ENCODE data around the gene APLP2.

The APLP2 gene

GRCh38 chr11:130180896-130181294 is 111.2 kb downstream of the APLP2 start:
- no peak overlapping the region for H3K9ac ChIP-seq (ENCODE audit: insufficient read length)
- no peak for TF ChIP-seq EZH2 (IDR thresholded peaks at IDR 0.05)
- no peak for TF ChIP-seq POLR2AphosphoS5 (IDR thresholded peaks at IDR 0.05; ENCODE audit: borderline replicate concordance, low read depth, low read length)
- no peak for TF ChIP-seq FOXP2 (optimal IDR thresholded peaks at IDR 0.05; ENCODE audit: control extremely low read depth, extremely low read length, insufficient read depth)
- H3K36me3 ChIP-seq (ENCODE audit: insufficient read depth, low read length), result no peaks in the 10 kb centered on the region
- no peaks in the 10 kb centered on the region for H3K9me3 ChIP-seq (ENCODE audit: low read depth, low read length)
- H3K27ac ChIP-seq, result no peak overlapping the region
- DNase-seq (ENCODE audit: low read depth, low spot score), result no peak
- no peak overlapping the region for H3K4me3 ChIP-seq

- no peak overlapping the region for H3K4me3 ChIP-seq
- no peaks in the 10 kb centered on the region for H3K36me3 ChIP-seq (ENCODE audit: insufficient read depth, low read length)
- no peak overlapping the region for H3K9ac ChIP-seq (ENCODE audit: insufficient read length)
- no peaks in the 10 kb centered on the region for H3K9me3 ChIP-seq (ENCODE audit: low read depth, low read length)
- TF ChIP-seq FOXP2 (optimal IDR thresholded peaks at IDR 0.05; ENCODE audit: control extremely low read depth, extremely low read length, insufficient read depth) (no peak), EZH2 (IDR thresholded peaks at IDR 0.05) (no peak), POLR2AphosphoS5 (IDR thresholded peaks at IDR 0.05; ENCODE audit: borderline replicate concordance, low read depth, low read length) (no peak)
- DNase-seq (ENCODE audit: low read depth, low spot score), result no peak
- H3K27ac ChIP-seq, result no peak overlapping the region
These were observed 111.9 kb downstream of the APLP2 start for GRCh38 chr11:130181295-130182272.

GRCh38 chr11:130183878-130184610 is 114.3 kb downstream of the APLP2 start:
- Histone ChIP-seq H3K9me3 (ENCODE audit: low read depth, low read length) (no peaks in the 10 kb centered on the region), H3K27ac (no peak overlapping the region), H3K36me3 (ENCODE audit: insufficient read depth, low read length) (no peaks in the 10 kb centered on the region), H3K9ac (ENCODE audit: insufficient read length) (no peak overlapping the region), H3K4me3 (no peak overlapping the region)
- TF ChIP-seq EZH2 (IDR thresholded peaks at IDR 0.05) (no peak), POLR2AphosphoS5 (IDR thresholded peaks at IDR 0.05; ENCODE audit: borderline replicate concordance, low read depth, low read length) (no peak), FOXP2 (optimal IDR thresholded peaks at IDR 0.05; ENCODE audit: control extremely low read depth, extremely low read length, insufficient read depth) (no peak)
- no peak for DNase-seq (ENCODE audit: low read depth, low spot score)

- Histone ChIP-seq H3K36me3 (ENCODE audit: insufficient read depth, low read length) (no peaks in the 10 kb centered on the region), H3K4me3 (no peak overlapping the region), H3K27ac (no peak overlapping the region), H3K9me3 (ENCODE audit: low read depth, low read length) (no peaks in the 10 kb centered on the region), H3K9ac (ENCODE audit: insufficient read length) (no peak overlapping the region)
- DNase-seq (ENCODE audit: low read depth, low spot score), result no peak
- TF ChIP-seq EZH2 (IDR thresholded peaks at IDR 0.05), result no peak
These were observed 117.4 kb downstream of the APLP2 start for GRCh38 chr11:130187096-130187495.

- H3K27ac ChIP-seq, result no peak overlapping the region
- no peak overlapping the region for H3K4me3 ChIP-seq
- H3K9ac ChIP-seq (ENCODE audit: insufficient read length), result no peak overlapping the region
- TF ChIP-seq EZH2 (IDR thresholded peaks at IDR 0.05), result no peak
- TF ChIP-seq POLR2AphosphoS5 (IDR thresholded peaks at IDR 0.05; ENCODE audit: borderline replicate concordance, low read depth, low read length), result no peak
- TF ChIP-seq FOXP2 (optimal IDR thresholded peaks at IDR 0.05; ENCODE audit: control extremely low read depth, extremely low read length, insufficient read depth), result no peak
- no peak for DNase-seq (ENCODE audit: low read depth, low spot score)
- H3K9me3 ChIP-seq (ENCODE audit: low read depth, low read length), result no peaks in the 10 kb centered on the region
- H3K36me3 ChIP-seq (ENCODE audit: insufficient read depth, low read length), result no peaks in the 10 kb centered on the region
These were observed 118.4 kb downstream of the APLP2 start for GRCh38 chr11:130188047-130188446.

- Histone ChIP-seq H3K36me3 (ENCODE audit: insufficient read depth, low read length) (no peaks in the 10 kb centered on the region), H3K9me3 (ENCODE audit: low read depth, low read length) (no peaks in the 10 kb centered on the region), H3K9ac (ENCODE audit: insufficient read length) (no peak overlapping the region), H3K4me3 (no peak overlapping the region), H3K27ac (no peak overlapping the region)
- no peak for TF ChIP-seq FOXP2 (optimal IDR thresholded peaks at IDR 0.05; ENCODE audit: control extremely low read depth, extremely low read length, insufficient read depth)
- TF ChIP-seq POLR2AphosphoS5 (IDR thresholded peaks at IDR 0.05; ENCODE audit: borderline replicate concordance, low read depth, low read length), result no peak
- TF ChIP-seq EZH2 (IDR thresholded peaks at IDR 0.05), result no peak
- DNase-seq (ENCODE audit: low read depth, low spot score), result no peak
These were observed 119.1 kb downstream of the APLP2 start for GRCh38 chr11:130188585-130189347.

- no peak overlapping the region for H3K27ac ChIP-seq
- no peak for DNase-seq (ENCODE audit: low read depth, low spot score)
- no peak overlapping the region for H3K9ac ChIP-seq (ENCODE audit: insufficient read length)
- no peaks in the 10 kb centered on the region for H3K36me3 ChIP-seq (ENCODE audit: insufficient read depth, low read length)
- no peak overlapping the region for H3K4me3 ChIP-seq
- TF ChIP-seq FOXP2 (optimal IDR thresholded peaks at IDR 0.05; ENCODE audit: control extremely low read depth, extremely low read length, insufficient read depth), result no peak
- no peak for TF ChIP-seq POLR2AphosphoS5 (IDR thresholded peaks at IDR 0.05; ENCODE audit: borderline replicate concordance, low read depth, low read length)
- TF ChIP-seq EZH2 (IDR thresholded peaks at IDR 0.05), result no peak
- no peaks in the 10 kb centered on the region for H3K9me3 ChIP-seq (ENCODE audit: low read depth, low read length)
These were observed 120.0 kb downstream of the APLP2 start for GRCh38 chr11:130189492-130190210.

Measured in SK-N-MC (cell line).